Nephron (organoid): ENCODE data around the gene MFNG.
A peak's percentile ranks its signal among the peaks of the same experiment; 100 is the strongest.

ENCODE experiments used
- H3K27ac Mint-ChIP-seq, 3 experiments: 2 replicates each; pipeline ENCODE4 v1.8.0; 2020; ENCODE audit warnings: mixed read lengths in 3 of 3, mild to moderate bottlenecking in 2 of 3, moderate library complexity in 1 of 3
- H3K27me3 Mint-ChIP-seq: 2 replicates; pipeline ENCODE4 v1.8.0; 2021; ENCODE audit warnings: low read depth, mild to moderate bottlenecking, moderate library complexity, mixed read lengths
- H3K36me3 Mint-ChIP-seq: 2 replicates; pipeline ENCODE4 v1.8.0; 2020; ENCODE audit warnings: low read depth, mixed read lengths
- H3K4me1 Mint-ChIP-seq: 2 replicates; pipeline ENCODE4 v1.8.0; 2020; ENCODE audit warnings: mixed read lengths
- H3K4me3 Mint-ChIP-seq, 3 experiments: 2 replicates each; pipeline ENCODE4 v1.8.0; 2020; ENCODE audit warnings: mild to moderate bottlenecking in 3 of 3, mixed read lengths in 3 of 3, moderate library complexity in 2 of 3
- H3K9me3 Mint-ChIP-seq: 2 replicates; pipeline ENCODE4 v1.8.0; 2020; ENCODE audit warnings: mixed read lengths
- CTCF ChIP-seq, 3 experiments: fragments of 200-600 bp; sonication (generic); IDR thresholded peaks; one replicate each; pipeline ENCODE4 v1.5.0; 2021; ENCODE audit warnings: antibody characterized with exemption in 3 of 3; ENCODE audit not compliant: unreplicated experiment in 3 of 3

MFNG gene

DNA sequence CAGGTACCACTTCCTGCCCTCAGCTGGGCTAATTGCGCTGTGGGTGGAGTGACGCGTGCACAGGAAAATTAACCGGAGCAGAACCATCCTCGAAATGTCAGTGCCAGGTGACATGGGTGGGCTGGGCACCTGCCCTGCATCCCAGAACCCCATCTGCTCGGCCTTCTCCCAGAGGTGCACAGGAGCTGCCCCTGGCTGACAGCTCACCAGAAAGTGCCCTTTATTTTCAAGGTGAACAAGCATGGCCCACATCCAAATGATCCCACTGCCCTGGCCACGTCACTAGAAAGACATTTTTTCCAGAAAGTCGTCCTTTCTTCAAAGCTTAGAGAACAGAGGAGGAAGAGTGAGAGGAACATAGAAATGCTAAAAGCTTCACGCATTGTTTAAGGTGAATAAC lies 54.8 kb downstream of the MFNG start:
- no peaks in the 10 kb centered on the region for H3K36me3 Mint-ChIP-seq
- peaks cover 21% of the 10 kb centered on the region for H3K4me1 Mint-ChIP-seq
- no peak for TF ChIP-seq CTCF (IDR thresholded peaks at IDR 0.05; ENCODE audit: unreplicated experiment in 3 of 3)
- H3K27ac Mint-ChIP-seq: no peak overlapping the region
- peaks cover 59% of the 10 kb centered on the region for H3K27me3 Mint-ChIP-seq
- peak overlapping the region in 1 of 3 experiments; percentile 33 for H3K4me3 Mint-ChIP-seq
- peaks cover 5% of the 10 kb centered on the region for H3K9me3 Mint-ChIP-seq

DNA sequence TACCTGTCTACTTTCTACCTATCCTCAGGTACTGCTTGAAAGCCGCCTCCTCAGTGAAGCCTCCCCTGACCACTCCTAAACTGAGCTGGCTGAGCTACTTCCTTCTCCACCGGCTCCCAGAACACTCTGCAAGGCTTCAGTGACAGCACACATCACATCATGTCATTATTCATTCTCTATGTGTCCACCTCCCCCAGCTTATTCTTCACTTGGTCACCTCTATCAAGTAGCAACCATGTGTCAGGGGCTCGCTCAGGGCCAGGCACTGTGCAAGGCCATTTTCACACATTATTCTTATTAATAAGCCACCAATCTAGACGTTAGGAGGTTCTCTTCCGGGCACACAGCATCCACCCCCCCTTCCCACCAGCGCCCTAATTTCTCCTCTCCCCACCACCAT lies 55.2 kb downstream of the MFNG start:
- no peak overlapping the region for H3K27ac Mint-ChIP-seq
- H3K4me1 Mint-ChIP-seq: peaks cover 25% of the 10 kb centered on the region
- TF ChIP-seq CTCF (IDR thresholded peaks at IDR 0.05; ENCODE audit: unreplicated experiment in 3 of 3): no peak
- peaks cover 63% of the 10 kb centered on the region for H3K27me3 Mint-ChIP-seq
- no peaks in the 10 kb centered on the region for H3K36me3 Mint-ChIP-seq
- peak overlapping the region in 1 of 3 experiments; percentile 39 for H3K4me3 Mint-ChIP-seq
- H3K9me3 Mint-ChIP-seq: peaks cover 5% of the 10 kb centered on the region

- peak; percentile 73 to 85 (median 78) for TF ChIP-seq CTCF (IDR thresholded peaks at IDR 0.05; ENCODE audit: unreplicated experiment in 3 of 3)
- H3K36me3 Mint-ChIP-seq: no peaks in the 10 kb centered on the region
- peaks cover 5% of the 10 kb centered on the region for H3K9me3 Mint-ChIP-seq
- H3K27me3 Mint-ChIP-seq: peaks cover 78% of the 10 kb centered on the region
- peaks cover 31% of the 10 kb centered on the region for H3K4me1 Mint-ChIP-seq
- peak overlapping the region; percentile 75 to 83 (median 79) for H3K4me3 Mint-ChIP-seq
- peak overlapping the region in 1 of 3 experiments; percentile 6 for H3K27ac Mint-ChIP-seq
Observed at GRCh38 chr22:37428649-37429586, 57.3 kb downstream of the MFNG start.

DNA sequence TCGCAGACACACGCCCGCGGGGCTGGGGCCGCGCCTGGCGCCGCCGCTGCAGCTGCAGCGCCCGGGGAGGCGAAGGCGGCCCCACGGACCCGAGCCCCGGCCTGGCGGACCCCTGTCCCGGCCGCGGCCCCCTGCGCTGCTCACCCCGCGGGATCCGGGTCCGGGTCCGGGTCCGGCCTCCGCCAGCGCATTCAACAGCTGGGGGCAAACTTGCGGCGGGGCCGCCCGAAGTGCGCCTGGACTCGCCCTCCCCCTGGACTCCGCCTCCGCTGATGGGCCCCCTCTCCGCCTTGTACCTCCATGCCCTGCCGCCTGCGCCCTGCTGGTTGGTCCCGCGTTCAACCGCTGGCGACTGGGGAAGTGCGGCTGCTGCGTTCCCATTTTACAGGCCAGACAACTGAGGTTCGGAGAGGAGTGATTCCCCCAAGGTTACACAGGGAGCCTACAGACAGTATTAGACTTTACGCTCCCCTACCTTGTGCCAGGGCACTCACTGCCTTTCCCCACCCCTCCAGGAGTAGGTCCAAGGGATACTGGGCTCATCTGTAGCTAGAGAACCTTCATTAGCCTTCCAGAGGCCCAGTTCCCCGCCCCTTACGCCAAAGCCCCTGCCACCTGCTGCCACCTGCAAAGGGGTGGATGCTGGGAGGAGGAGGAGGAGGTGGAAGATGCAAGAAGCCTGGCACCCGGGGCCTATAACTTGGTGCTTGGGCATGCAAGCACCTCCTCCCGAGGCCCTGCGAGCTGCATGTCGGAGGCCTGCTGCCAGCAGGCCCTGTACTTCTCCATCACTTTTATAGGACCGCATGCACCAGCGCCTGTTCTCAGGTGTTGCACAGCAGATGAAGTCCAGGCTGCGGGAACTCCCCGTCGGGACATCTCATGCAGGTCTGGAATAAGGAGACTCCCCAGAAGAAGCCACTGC lies 58.2 kb downstream of the MFNG start:
- Mint-ChIP-seq H3K4me3 (peak overlapping the region; percentile 75 to 83 (median 79)), H3K36me3 (no peaks in the 10 kb centered on the region), H3K27ac (no peak overlapping the region), H3K9me3 (peaks cover 5% of the 10 kb centered on the region), H3K27me3 (peaks cover 81% of the 10 kb centered on the region), H3K4me1 (peaks cover 31% of the 10 kb centered on the region)
- no peak for TF ChIP-seq CTCF (IDR thresholded peaks at IDR 0.05; ENCODE audit: unreplicated experiment in 3 of 3)

- TF ChIP-seq CTCF (IDR thresholded peaks at IDR 0.05; ENCODE audit: unreplicated experiment in 3 of 3): no peak
- Mint-ChIP-seq H3K4me3 (peak within 1 kb of the TSS; percentile 77 to 88 (median 81)), H3K36me3 (no peaks in the 10 kb centered on the region), H3K27me3 (peaks cover 78% of the 10 kb centered on the region), H3K4me1 (peaks cover 30% of the 10 kb centered on the region), H3K27ac (peak within 1 kb of the TSS in 1 of 3 experiments; percentile 31), H3K9me3 (no peaks in the 10 kb centered on the region)
Observed at GRCh38 chr22:37427135-37427710, 59.0 kb downstream of the MFNG start, which contains the start of gene ELFN2. TSS of gene ELFN2 (minus strand) at chr22:37427479. CDS start at chr22:37375534, 51,945 bp downstream.
